SJCRH30 (cell line): ENCODE data around the gene PCGF3. TPM values are rescaled to one million over a fixed set of nuclear protein-coding genes. Genes with fewer than 3 reads are reported as not detected.
A peak's percentile ranks its signal among the peaks of the same experiment; 100 is the strongest.
"Not testable (repeated sequence)": the region's sequence is repeated elsewhere in the genome, so short reads cannot be mapped to it uniquely, and the experiment has no call there.

Experiments used
- DNase-seq, 2 experiments: peaks; one replicate each; pipeline ENCODE4 v3.0.0-alpha.2; 2015 to 2020
- H3K27ac ChIP-seq: fragments of 250-450 bp; sonication (Bioruptor Pico); 2 replicates; pipeline ENCODE4 v1.5.1; 2020; ENCODE audit warnings: mild to moderate bottlenecking, moderate library complexity
- H3K27me3 ChIP-seq: fragments of 250-450 bp; sonication (Bioruptor Pico); 2 replicates; pipeline ENCODE4 v1.5.1; 2020; ENCODE audit warnings: mild to moderate bottlenecking, moderate library complexity
- H3K36me3 ChIP-seq: fragments of 250-450 bp; sonication (Bioruptor Pico); 2 replicates; pipeline ENCODE4 v1.5.1; 2020; ENCODE audit warnings: mild to moderate bottlenecking, moderate library complexity
- H3K4me1 ChIP-seq: fragments of 250-450 bp; sonication (Bioruptor Pico); 2 replicates; pipeline ENCODE4 v1.5.1; 2020; ENCODE audit warnings: mild to moderate bottlenecking, moderate library complexity
- H3K4me3 ChIP-seq: fragments of 250-450 bp; sonication (Bioruptor Pico); 2 replicates; pipeline ENCODE4 v1.5.1; 2020; ENCODE audit warnings: mild to moderate bottlenecking, moderate library complexity
- H3K9me3 ChIP-seq: fragments of 250-450 bp; sonication (Bioruptor Pico); replicated peaks from 2 replicates; pipeline ENCODE4 v1.5.1; 2020; ENCODE audit warnings: mild to moderate bottlenecking, moderate library complexity
- total RNA-seq: library from RNA; depleted of rRNA; stranded (reverse); fragments of >200 nt; shearing (Covaris generic); gene quantifications from 2 replicates; pipeline ENCODE4 v1.2.3, GENCODE V29; 2014

Gene PCGF3
- total RNA-seq, 1 experiment from 2014 or later, result 60.4 TPM

GRCh38 chr4:683982-684622 is 21.5 kb upstream of the PCGF3 start:
- H3K4me3 ChIP-seq, result peak overlapping the region; percentile 37
- peaks cover 15% of the 10 kb centered on the region for H3K4me1 ChIP-seq
- DNase-seq, result peak; percentile 85 to 89
- no peaks in the 10 kb centered on the region for H3K27me3 ChIP-seq
- peak overlapping the region; percentile 8; the same call in 1 of the 2 replicates for H3K27ac ChIP-seq
- no peaks in the 10 kb centered on the region for H3K36me3 ChIP-seq
- H3K9me3 ChIP-seq, result no peaks in the 10 kb centered on the region

DNA sequence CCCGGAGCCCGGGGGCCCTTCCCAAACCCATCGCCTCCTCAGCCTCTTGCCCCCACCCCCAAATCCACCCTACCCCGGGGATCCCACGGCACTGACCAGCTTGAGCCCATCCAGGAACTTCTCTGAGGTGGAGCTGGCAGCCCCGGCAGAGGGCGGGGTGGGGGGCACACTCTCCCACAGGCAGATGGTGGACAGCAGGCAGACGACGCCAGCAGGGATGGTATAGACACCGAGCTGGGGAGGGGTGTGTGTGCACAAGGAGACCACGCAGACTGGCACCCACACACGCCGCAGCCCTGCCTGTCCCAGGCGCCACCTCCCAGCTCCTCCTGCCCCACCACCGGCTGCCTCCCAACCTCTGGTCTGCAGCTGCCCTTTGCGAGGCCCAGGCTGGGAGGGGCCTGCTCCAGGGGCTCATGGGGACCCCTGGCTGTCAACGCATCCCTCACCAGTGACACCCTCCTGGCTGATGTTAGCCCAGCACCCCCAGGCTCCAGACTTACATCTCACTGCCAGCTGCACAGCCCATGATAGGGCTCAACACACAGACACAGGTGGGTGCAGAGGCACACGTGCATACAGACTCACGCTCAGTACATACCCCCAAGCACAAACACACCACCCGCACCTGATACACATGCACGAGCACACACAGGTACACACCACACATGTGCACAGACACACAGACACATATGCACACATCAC is 20.9 kb upstream of the PCGF3 start:
- no peak overlapping the region for H3K4me3 ChIP-seq
- no peak for DNase-seq
- H3K9me3 ChIP-seq, result no peaks in the 10 kb centered on the region
- no peaks in the 10 kb centered on the region for H3K27me3 ChIP-seq
- peaks cover 15% of the 10 kb centered on the region for H3K4me1 ChIP-seq
- H3K36me3 ChIP-seq, result no peaks in the 10 kb centered on the region
- no peak overlapping the region; the same call in 1 of the 2 replicates for H3K27ac ChIP-seq

DNA sequence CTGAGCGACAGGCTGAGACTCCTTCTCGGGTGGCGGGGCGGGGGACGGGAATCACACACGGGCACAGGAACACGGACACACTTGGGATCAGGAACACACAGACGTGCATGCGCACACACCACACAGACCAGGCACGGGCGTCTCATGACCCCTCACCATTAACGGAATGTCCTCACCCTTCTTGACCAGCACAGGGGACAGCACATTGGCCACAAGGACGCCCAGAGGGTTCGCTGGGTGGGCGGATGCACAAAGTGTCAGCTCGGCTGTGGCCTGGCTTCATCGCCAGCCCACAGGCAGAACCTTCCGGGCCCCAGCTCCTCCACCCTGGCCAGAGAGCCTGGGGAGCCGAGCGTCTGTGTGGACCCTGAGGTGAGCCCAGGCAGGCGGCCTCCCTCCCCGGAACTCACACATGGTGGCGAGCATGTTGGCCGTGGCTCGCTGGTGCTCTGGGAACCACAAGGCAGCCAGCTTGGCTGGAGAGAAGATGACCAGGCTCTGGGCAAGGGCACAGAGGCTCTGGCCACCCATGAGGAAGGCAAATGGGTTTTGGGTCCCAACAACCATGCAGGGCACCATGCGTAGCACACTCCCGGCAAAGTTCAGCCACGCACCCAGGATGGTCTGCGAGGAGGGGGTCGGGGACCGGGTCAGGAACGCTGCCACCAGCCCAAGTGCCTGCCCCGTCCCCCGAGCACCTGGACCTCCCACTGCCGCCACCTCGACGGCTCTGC is 19.8 kb upstream of the PCGF3 start:
- peaks cover 15% of the 10 kb centered on the region for H3K4me1 ChIP-seq
- H3K27me3 ChIP-seq, result no peaks in the 10 kb centered on the region
- no peak for DNase-seq

GRCh38 chr4:686413-687040 is 19.1 kb upstream of the PCGF3 start:
- H3K36me3 ChIP-seq, result no peaks in the 10 kb centered on the region
- H3K4me1 ChIP-seq, result peaks cover 15% of the 10 kb centered on the region
- H3K9me3 ChIP-seq, result no peaks in the 10 kb centered on the region
- no peaks in the 10 kb centered on the region for H3K27me3 ChIP-seq
- H3K27ac ChIP-seq, result peak overlapping the region; percentile 46
- no peak for DNase-seq
- no peak overlapping the region for H3K4me3 ChIP-seq

More for the DNA sequence above, 19.8 kb upstream of the PCGF3 start:
- no peaks in the 10 kb centered on the region for H3K36me3 ChIP-seq
- no peak overlapping the region for H3K4me3 ChIP-seq
- H3K27ac ChIP-seq, result no peak overlapping the region
- H3K9me3 ChIP-seq, result no peaks in the 10 kb centered on the region

DNA sequence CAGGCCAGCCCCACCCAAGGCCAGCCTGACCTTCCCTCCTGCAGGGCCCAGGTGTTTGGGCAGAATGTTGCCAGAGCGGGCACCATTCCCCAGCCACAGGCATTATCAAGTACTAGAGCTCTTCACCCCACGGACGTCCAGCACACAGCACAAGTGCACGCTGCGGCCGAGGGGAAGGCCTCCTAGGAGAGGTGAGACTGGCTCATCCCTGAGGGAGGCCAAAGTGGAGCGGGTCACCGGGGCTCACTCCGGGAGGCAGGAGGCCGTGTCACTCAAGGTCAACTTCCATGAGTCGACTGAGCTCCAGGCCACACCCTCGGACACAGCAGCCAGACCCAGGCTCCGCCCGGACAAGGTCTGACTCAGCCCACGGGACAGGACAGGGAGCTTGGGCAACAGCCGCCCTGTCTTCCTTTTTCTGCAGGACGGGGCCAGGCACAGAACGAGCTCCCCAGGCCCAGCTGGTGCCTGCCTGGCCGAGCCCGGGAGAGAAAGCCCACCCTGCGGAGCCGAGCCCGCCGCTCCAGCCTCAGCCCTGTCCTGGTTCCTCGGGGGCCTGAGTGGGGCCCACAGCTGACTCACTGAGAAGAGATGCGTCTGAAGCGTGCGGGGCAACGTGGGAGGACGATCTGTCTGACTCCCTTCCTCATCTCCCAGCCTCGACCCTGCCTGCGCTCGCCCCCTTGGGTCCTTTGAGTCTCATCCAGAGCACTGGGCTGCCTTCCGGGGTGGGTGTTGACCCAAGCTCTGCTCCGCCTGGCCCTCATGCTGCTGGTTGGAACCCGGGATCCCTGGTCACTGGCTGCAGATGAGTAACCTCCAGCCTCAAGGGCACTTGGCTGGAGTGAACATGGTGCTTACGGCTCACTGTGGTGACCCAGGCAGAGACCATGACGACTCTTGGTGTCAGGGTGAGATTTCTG is 18.3 kb upstream of the PCGF3 start:
- Histone ChIP-seq H3K27ac (peak overlapping the region; percentile 46), H3K4me3 (no peak overlapping the region)
- DNase-seq, result peak; percentile 70 to 81

GRCh38 chr4:687971-688853 is 17.4 kb upstream of the PCGF3 start:
- DNase-seq, result no peak
- no peaks in the 10 kb centered on the region for H3K36me3 ChIP-seq
- H3K27ac ChIP-seq, result no peak overlapping the region; the same call in 1 of the 2 replicates
- H3K27me3 ChIP-seq, result no peaks in the 10 kb centered on the region
- peaks cover 15% of the 10 kb centered on the region for H3K4me1 ChIP-seq
- H3K9me3 ChIP-seq, result no peaks in the 10 kb centered on the region
- H3K4me3 ChIP-seq, result no peak overlapping the region

More for the DNA sequence above, 18.3 kb upstream of the PCGF3 start:
- Histone ChIP-seq H3K27me3 (no peaks in the 10 kb centered on the region), H3K9me3 (no peaks in the 10 kb centered on the region), H3K36me3 (no peaks in the 10 kb centered on the region), H3K4me1 (peaks cover 15% of the 10 kb centered on the region)

- H3K9me3 ChIP-seq, result no peaks in the 10 kb centered on the region
- H3K4me3 ChIP-seq, result no peak within 1 kb of the TSS
- H3K36me3 ChIP-seq, result no peaks in the 10 kb centered on the region
- no peak for DNase-seq
- no peaks in the 10 kb centered on the region for H3K27me3 ChIP-seq
- peaks cover 15% of the 10 kb centered on the region for H3K4me1 ChIP-seq
- H3K27ac ChIP-seq, result no peak within 1 kb of the TSS
Observed at GRCh38 chr4:688854-689681, 16.6 kb upstream of the PCGF3 start, which contains the start of gene SLC49A3. Gene SLC49A3, minus strand, starts transcription at chr4:689151. Its CDS starts 24 bp downstream, at chr4:689127.

DNA sequence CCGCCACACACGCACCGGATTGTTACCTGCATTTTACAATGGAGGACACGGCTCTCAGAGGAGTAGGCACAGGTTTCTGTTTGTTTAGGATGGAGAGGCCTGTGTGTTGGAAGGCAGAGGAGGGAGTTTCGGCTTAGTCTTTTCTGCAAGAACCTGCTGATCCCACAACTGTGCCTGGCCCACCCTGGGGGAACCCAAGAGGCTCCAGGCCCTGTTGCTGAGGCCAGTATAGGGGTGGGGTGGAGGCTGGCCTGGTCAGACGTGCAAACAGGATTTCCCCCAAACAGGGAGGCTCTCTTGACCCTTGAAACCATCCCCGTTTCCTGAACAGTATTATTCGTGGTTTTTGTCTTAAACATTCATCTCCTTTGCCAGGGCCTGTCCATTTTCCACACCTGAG is 15.9 kb upstream of the PCGF3 start:
- DNase-seq, result no peak
- H3K36me3 ChIP-seq, result no peaks in the 10 kb centered on the region
- peaks cover 15% of the 10 kb centered on the region for H3K4me1 ChIP-seq
- H3K27ac ChIP-seq, result no peak overlapping the region
- no peak overlapping the region for H3K4me3 ChIP-seq
- no peaks in the 10 kb centered on the region for H3K9me3 ChIP-seq
- H3K27me3 ChIP-seq, result no peaks in the 10 kb centered on the region

DNA sequence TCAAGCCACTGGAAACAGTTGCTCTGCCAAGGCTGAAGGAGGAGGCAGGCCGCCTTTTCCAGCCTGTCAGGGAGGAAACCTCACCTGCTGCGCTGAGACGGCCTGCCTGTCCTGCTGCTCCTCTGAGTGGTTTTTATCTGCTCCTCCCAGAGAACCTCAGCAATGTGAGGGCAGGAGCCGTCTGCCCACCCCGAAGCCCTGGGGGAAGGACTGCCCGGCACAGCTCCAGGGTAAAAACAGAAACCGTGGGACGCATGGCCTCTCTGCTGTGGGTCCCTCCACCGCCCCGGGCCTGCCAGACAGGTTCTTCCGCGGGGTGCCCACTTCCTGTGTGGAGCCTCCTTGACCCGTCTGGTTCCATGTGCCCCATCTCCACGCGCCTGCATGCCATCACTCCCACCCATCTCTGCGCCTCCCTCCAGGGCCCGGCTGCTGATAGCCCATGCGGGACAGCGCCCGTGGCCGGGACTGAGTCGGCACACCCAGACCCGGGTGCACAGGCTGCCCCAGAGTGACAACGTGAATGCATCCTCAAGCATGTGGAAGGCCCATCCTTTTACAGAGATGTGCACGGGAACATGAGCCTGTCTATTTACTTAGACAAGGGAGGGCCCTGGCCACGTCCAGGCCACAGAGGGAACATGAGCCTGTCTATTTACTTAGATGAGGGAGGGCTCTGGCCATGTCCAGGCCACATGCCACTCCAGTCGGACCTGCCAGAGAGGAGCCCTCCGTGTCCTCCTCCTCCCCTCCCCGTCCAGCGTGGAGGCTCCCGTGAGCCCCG is 12.7 kb upstream of the PCGF3 start:
- no peaks in the 10 kb centered on the region for H3K9me3 ChIP-seq
- H3K36me3 ChIP-seq, result no peaks in the 10 kb centered on the region
- no peak for DNase-seq
- no peaks in the 10 kb centered on the region for H3K27me3 ChIP-seq
- H3K4me1 ChIP-seq, result no peaks in the 10 kb centered on the region
- no peak overlapping the region for H3K27ac ChIP-seq
- H3K4me3 ChIP-seq, result no peak overlapping the region

GRCh38 chr4:694341-694940 is 11.2 kb upstream of the PCGF3 start:
- H3K27me3 ChIP-seq, DNase-seq, H3K4me1 ChIP-seq, H3K27ac ChIP-seq, H3K4me3 ChIP-seq, H3K36me3 ChIP-seq, H3K9me3 ChIP-seq: not testable (repeated sequence)

- Histone ChIP-seq H3K4me3 (no peak overlapping the region), H3K9me3 (no peaks in the 10 kb centered on the region), H3K4me1 (no peaks in the 10 kb centered on the region), H3K36me3 (no peaks in the 10 kb centered on the region), H3K27ac (no peak overlapping the region), H3K27me3 (no peaks in the 10 kb centered on the region)
- no peak for DNase-seq
Observed at GRCh38 chr4:699816-700580, 5.6 kb upstream of the PCGF3 start.
